ENCODE data around the gene ANO6.
"Not testable (repeated sequence)": the region's sequence is repeated elsewhere in the genome, so short reads cannot be mapped to it uniquely, and the experiment has no call there.

The ANO6 gene

GRCh38 chr12:45215419-45216229, at the start of gene ANO6:
Gene ANO6, plus strand, starts transcription at chr12:45216095. Its CDS starts 227 bp downstream, at chr12:45216322.
- peak; percentile 84 for DNase-seq

GRCh38 chr12:45168976-45169375, 46.9 kb upstream of the ANO6 start:
- no peak for DNase-seq

GRCh38 chr12:45170456-45171042, 45.3 kb upstream of the ANO6 start:
- DNase-seq = peak; percentile 82

- not testable (repeated sequence) for DNase-seq
Measured at GRCh38 chr12:45173293-45173692, 42.6 kb upstream of the ANO6 start.

- DNase-seq = no peak
Measured at GRCh38 chr12:45174595-45174994, 41.3 kb upstream of the ANO6 start.

- DNase-seq = no peak
Measured at GRCh38 chr12:45178771-45179170, 37.1 kb upstream of the ANO6 start.

GRCh38 chr12:45182511-45182910, 33.4 kb upstream of the ANO6 start:
- DNase-seq = no peak

GRCh38 chr12:45183246-45183645, 32.6 kb upstream of the ANO6 start:
- DNase-seq = no peak

- no peak for DNase-seq
Measured at GRCh38 chr12:45184147-45184963, 31.5 kb upstream of the ANO6 start.

GRCh38 chr12:45186762-45187161, 29.1 kb upstream of the ANO6 start:
- no peak for DNase-seq

GRCh38 chr12:45189766-45190403, 26.0 kb upstream of the ANO6 start:
- DNase-seq = no peak

- no peak for DNase-seq
Measured at GRCh38 chr12:45191239-45191638, 24.7 kb upstream of the ANO6 start.

GRCh38 chr12:45192707-45193106, 23.2 kb upstream of the ANO6 start:
- DNase-seq = no peak

GRCh38 chr12:45200491-45201043, 15.3 kb upstream of the ANO6 start:
- peak; percentile 11 for DNase-seq

- DNase-seq = no peak
Measured at GRCh38 chr12:45203767-45204166, 12.1 kb upstream of the ANO6 start.

GRCh38 chr12:45204757-45205156, 11.1 kb upstream of the ANO6 start:
- DNase-seq = no peak

GRCh38 chr12:45205165-45205825, 10.6 kb upstream of the ANO6 start:
- no peak for DNase-seq

GRCh38 chr12:45208604-45209487, 7.0 kb upstream of the ANO6 start:
- no peak for DNase-seq

- no peak for DNase-seq
Measured at GRCh38 chr12:45209784-45210183, 6.1 kb upstream of the ANO6 start.

GRCh38 chr12:45212064-45212463, 3.8 kb upstream of the ANO6 start:
- no peak for DNase-seq

- DNase-seq = no peak
Measured at GRCh38 chr12:45213107-45213506, 2.8 kb upstream of the ANO6 start.
